SU-DHL-6 (cell line): ENCODE results near the gene GIGYF2.

ENCODE experiments used
- H2AFZ ChIP-seq: fragments of 200-600 bp; sonication (generic); 2 replicates; pipeline ENCODE4 v1.6.1; 2014; ENCODE audit warnings: low read depth, mild to moderate bottlenecking, moderate library complexity, mixed read lengths, antibody characterized with exemption, low read length; ENCODE audit not compliant: severe bottlenecking
- H3F3A ChIP-seq: fragments of 200-600 bp; shearing (Covaris generic); 2 replicates; pipeline ENCODE4 v1.6.0; 2016; ENCODE audit warnings: antibody characterized with exemption, mild to moderate bottlenecking; ENCODE audit not compliant: insufficient read depth
- H3K27ac ChIP-seq: fragments of 200-600 bp; sonication (generic); 2 replicates; pipeline ENCODE4 v1.5.1; 2016; ENCODE audit warnings: low read depth, mild to moderate bottlenecking, low read length, moderate library complexity, mixed read lengths
- H3K27me3 ChIP-seq: fragments of 200-600 bp; sonication (generic), shearing (Covaris generic); 2 replicates; pipeline ENCODE4 v1.6.0; 2014; ENCODE audit warnings: mild to moderate bottlenecking, low read length
- H3K36me3 ChIP-seq: fragments of 200-600 bp; sonication (generic); 2 replicates; pipeline ENCODE4 v1.6.1; 2014; ENCODE audit warnings: mild to moderate bottlenecking, low read length, mixed read lengths
- H3K4me2 ChIP-seq: fragments of 300-600, 200-600 bp; shearing (Covaris generic), sonication (generic); 2 replicates; pipeline ENCODE4 v1.6.0; 2014; ENCODE audit warnings: low read length, low read depth, mild to moderate bottlenecking; ENCODE audit not compliant: poor library complexity, severe bottlenecking
- H3K4me3 ChIP-seq: fragments of 200-600 bp; sonication (generic); 2 replicates; pipeline ENCODE4 v1.5.1; 2014; ENCODE audit warnings: antibody characterized with exemption, low read length, mild to moderate bottlenecking, mixed read lengths; ENCODE audit not compliant: insufficient read depth, poor library complexity, severe bottlenecking
- H3K79me2 ChIP-seq: fragments of 200-600 bp; sonication (generic); 2 replicates; pipeline ENCODE4 v1.6.1; 2014; ENCODE audit warnings: mild to moderate bottlenecking, low read length, moderate library complexity; ENCODE audit not compliant: insufficient read depth
- H3K9ac ChIP-seq: fragments of 200-600 bp; sonication (generic); 2 replicates; pipeline ENCODE4 v1.7.0; 2014; ENCODE audit warnings: mild to moderate bottlenecking, low read length
- H3K9me2 ChIP-seq: fragments of 200-600 bp; sonication (generic); replicated peaks from 2 replicates; pipeline ENCODE4 v1.6.1; 2014; ENCODE audit warnings: low read length; ENCODE audit not compliant: insufficient read depth
- H3K9me3 ChIP-seq: fragments of 200-600 bp; sonication (generic); 2 replicates; pipeline ENCODE4 v1.6.1; 2014; ENCODE audit warnings: low read length, mixed read lengths; ENCODE audit not compliant: insufficient read depth
- H4K20me1 ChIP-seq: fragments of 200-600 bp; sonication (generic); 2 replicates; pipeline ENCODE4 v1.6.1; 2014; ENCODE audit warnings: low read depth, mild to moderate bottlenecking, antibody characterized with exemption, low read length, moderate library complexity, mixed read lengths
- CTCF ChIP-seq: fragments of 200-600 bp; sonication (generic); IDR thresholded peaks from one replicate; pipeline ENCODE4 v1.5.1; 2017; ENCODE audit warnings: antibody characterized with exemption, mild to moderate bottlenecking, low read length, moderate library complexity; ENCODE audit not compliant: insufficient read depth, poor library complexity, severe bottlenecking
- EZH2phosphoT487 ChIP-seq: fragments of 200-600 bp; sonication (generic), shearing (Covaris generic); conservative IDR thresholded peaks from 2 replicates; pipeline ENCODE4 v1.6.1; 2018; ENCODE audit warnings: mild to moderate bottlenecking, antibody characterized with exemption, low read length, moderate library complexity, mixed read lengths

GIGYF2 gene

GRCh38 chr2:232675381-232675780 is 21.8 kb upstream of the GIGYF2 start:
- Histone ChIP-seq H3K27me3 (no peaks in the 10 kb centered on the region), H2AFZ (no peak overlapping the region), H3K79me2 (no peaks in the 10 kb centered on the region), H3K9me3 (no peaks in the 10 kb centered on the region), H3K9ac (no peak overlapping the region), H3K36me3 (no peaks in the 10 kb centered on the region), H3F3A (no peaks in the 10 kb centered on the region), H3K27ac (no peak overlapping the region), H3K4me2 (no peak overlapping the region), H4K20me1 (no peaks in the 10 kb centered on the region), H3K9me2 (no peaks in the 10 kb centered on the region), H3K4me3 (no peak overlapping the region)
- TF ChIP-seq EZH2phosphoT487 (no peak), CTCF (no peak)

GRCh38 chr2:232680006-232680405 is 17.1 kb upstream of the GIGYF2 start:
- H3K9me3 ChIP-seq, result no peaks in the 10 kb centered on the region

GRCh38 chr2:232681527-232681926 is 15.6 kb upstream of the GIGYF2 start:
- Histone ChIP-seq H3K79me2 (no peaks in the 10 kb centered on the region), H3K9me2 (no peaks in the 10 kb centered on the region), H3K27me3 (no peaks in the 10 kb centered on the region), H3K36me3 (no peaks in the 10 kb centered on the region), H3K9me3 (no peaks in the 10 kb centered on the region), H2AFZ (no peak overlapping the region), H3K9ac (no peak overlapping the region), H3K4me2 (no peak overlapping the region), H3K27ac (no peak overlapping the region), H3K4me3 (no peak overlapping the region), H3F3A (no peaks in the 10 kb centered on the region), H4K20me1 (no peaks in the 10 kb centered on the region)
- no peak for TF ChIP-seq EZH2phosphoT487
- no peak for TF ChIP-seq CTCF

More at GRCh38 chr2:232680006-232680405, 17.1 kb upstream of the GIGYF2 start:
- no peaks in the 10 kb centered on the region for H3K36me3 ChIP-seq
- no peaks in the 10 kb centered on the region for H3K9me2 ChIP-seq
- H3K27me3 ChIP-seq, result no peaks in the 10 kb centered on the region
- no peaks in the 10 kb centered on the region for H3K79me2 ChIP-seq
- no peak overlapping the region for H3K4me3 ChIP-seq
- H3F3A ChIP-seq, result no peaks in the 10 kb centered on the region
- no peak overlapping the region for H2AFZ ChIP-seq
- no peak overlapping the region for H3K27ac ChIP-seq
- H4K20me1 ChIP-seq, result no peaks in the 10 kb centered on the region
- no peak for TF ChIP-seq CTCF
- no peak for TF ChIP-seq EZH2phosphoT487
- H3K9ac ChIP-seq, result no peak overlapping the region
- no peak overlapping the region for H3K4me2 ChIP-seq
